Ishikawa (cell line): ENCODE data around the gene BDNF.

Experiments
- FOXM1 ChIP-seq: IDR thresholded peaks from 2 replicates; pipeline ENCODE4 v1.6.1; 2012; ENCODE audit warnings: low read depth, borderline replicate concordance
- MAX ChIP-seq: IDR thresholded peaks from 2 replicates; pipeline ENCODE4 v1.6.1; 2012
- RAD21 ChIP-seq: IDR thresholded peaks from 2 replicates; pipeline ENCODE4 v1.6.1; 2012; ENCODE audit warnings: low read depth
- REST ChIP-seq: IDR thresholded peaks from 2 replicates; pipeline ENCODE4 v1.6.1; 2012; ENCODE audit warnings: low read depth, mild to moderate bottlenecking

- no peak for TF ChIP-seq REST
- no peak for TF ChIP-seq MAX
- TF ChIP-seq FOXM1: no peak
- no peak for TF ChIP-seq RAD21
Measured at GRCh38 chr11:27656320-27656719, 43.9 kb downstream of the BDNF start.
